Mesenchymal stem cell (in vitro differentiated cells and primary cell): Measurements from ENCODE around the gene RTN4.
A peak's percentile ranks its signal among the peaks of the same experiment; 100 is the strongest.

ENCODE experiments used
- DNase-seq: peaks from one replicate; pipeline ENCODE4 v3.0.0-alpha.2; 2013
- H2AFZ ChIP-seq: one replicate; pipeline ENCODE4 v1.6.1; 2013; ENCODE audit warnings: low read depth, mild to moderate bottlenecking, control low read depth, inconsistent platforms, low read length, moderate library complexity
- H2AK5ac ChIP-seq: 2 replicates; pipeline ENCODE4 v1.6.1; 2013; ENCODE audit warnings: low read length, moderate library complexity, mild to moderate bottlenecking, inconsistent platforms; ENCODE audit not compliant: severe bottlenecking
- H2BK120ac ChIP-seq: one replicate; pipeline ENCODE4 v1.6.1; 2013; ENCODE audit warnings: low read depth, mild to moderate bottlenecking, inconsistent platforms, low read length, moderate library complexity
- H2BK12ac ChIP-seq, 2 experiments: one replicate each; pipeline ENCODE4 v1.6.1; 2013; ENCODE audit warnings: inconsistent platforms in 2 of 2, low read length in 2 of 2, mild to moderate bottlenecking in 2 of 2, moderate library complexity in 2 of 2, control low read depth in 1 of 2
- H2BK15ac ChIP-seq: one replicate; pipeline ENCODE4 v1.6.1; 2013; ENCODE audit warnings: mild to moderate bottlenecking, low read depth, inconsistent platforms; ENCODE audit not compliant: poor library complexity, severe bottlenecking
- H2BK5ac ChIP-seq: 2 replicates; pipeline ENCODE4 v1.6.1; 2013; ENCODE audit warnings: low read depth, mild to moderate bottlenecking, low read length, control low read depth, inconsistent platforms; ENCODE audit not compliant: poor library complexity, severe bottlenecking
- H3K14ac ChIP-seq, 2 experiments: one replicate each; pipeline ENCODE4 v1.6.1; 2013; ENCODE audit warnings: inconsistent platforms in 2 of 2, low read length in 2 of 2, control low read depth in 1 of 2, mild to moderate bottlenecking in 1 of 2, moderate library complexity in 1 of 2
- H3K18ac ChIP-seq, 2 experiments: one replicate each; pipeline ENCODE4 v1.6.1; 2013; ENCODE audit warnings: inconsistent platforms in 2 of 2, low read length in 2 of 2, control low read depth in 1 of 2, low read depth in 1 of 2, mild to moderate bottlenecking in 1 of 2
- H3K23ac ChIP-seq, 2 experiments: one replicate each; pipeline ENCODE4 v1.6.1; 2013; ENCODE audit warnings: inconsistent platforms in 2 of 2, low read length in 2 of 2, mild to moderate bottlenecking in 2 of 2, moderate library complexity in 2 of 2, control low read depth in 1 of 2
- H3K27ac ChIP-seq: 2 replicates; pipeline ENCODE4 v1.5.1; 2013; ENCODE audit warnings: mild to moderate bottlenecking, moderate library complexity, low read length, control low read depth, inconsistent platforms; ENCODE audit not compliant: poor library complexity, severe bottlenecking
- H3K27me3 ChIP-seq, 2 experiments: 2 replicates each; pipeline versions ENCODE4 v1.6.1 to v1.7.0; 2013; ENCODE audit warnings: low read length in 2 of 2, mild to moderate bottlenecking in 2 of 2, moderate library complexity in 2 of 2, control low read depth in 1 of 2, inconsistent platforms in 1 of 2; ENCODE audit not compliant: control insufficient read depth in 1 of 2, insufficient read depth in 1 of 2
- H3K36me3 ChIP-seq, 2 experiments: 2 replicates each; pipeline versions ENCODE4 v1.6.1 to v1.7.0; 2013; ENCODE audit warnings: low read length in 2 of 2, control low read depth in 1 of 2, inconsistent platforms in 1 of 2, low read depth in 1 of 2, mild to moderate bottlenecking in 1 of 2; ENCODE audit not compliant: insufficient read depth in 2 of 2, control insufficient read depth in 1 of 2
- H3K4ac ChIP-seq, 2 experiments: one replicate each; pipeline ENCODE4 v1.6.1; 2013; ENCODE audit warnings: inconsistent platforms in 2 of 2, low read length in 2 of 2, mild to moderate bottlenecking in 2 of 2, moderate library complexity in 2 of 2, control low read depth in 1 of 2, low read depth in 1 of 2
- H3K4me1 ChIP-seq: 2 replicates; pipeline ENCODE4 v1.6.1; 2013; ENCODE audit warnings: low read depth, low read length, control low read depth; ENCODE audit not compliant: control insufficient read depth, insufficient read depth
- H3K4me2 ChIP-seq: 2 replicates; pipeline ENCODE4 v1.6.1; 2013; ENCODE audit warnings: low read length, mild to moderate bottlenecking, inconsistent platforms; ENCODE audit not compliant: poor library complexity, severe bottlenecking
- H3K4me3 ChIP-seq, 2 experiments: 2 replicates each; pipeline versions ENCODE4 v1.5.1 to v1.7.0; 2013; ENCODE audit warnings: low read length in 2 of 2, mild to moderate bottlenecking in 2 of 2, control low read depth in 1 of 2, low read depth in 1 of 2; ENCODE audit not compliant: insufficient read depth in 1 of 2
- H3K79me1 ChIP-seq: replicated peaks from 2 replicates; pipeline ENCODE4 v1.6.1; 2013; ENCODE audit warnings: mild to moderate bottlenecking, control low read depth, low read length, inconsistent platforms; ENCODE audit not compliant: poor library complexity, severe bottlenecking
- H3K9ac ChIP-seq: 2 replicates; pipeline ENCODE4 v1.7.0; 2013; ENCODE audit warnings: mild to moderate bottlenecking, low read length, moderate library complexity
- H3K9me3 ChIP-seq: 2 replicates; pipeline ENCODE4 v1.7.0; 2013; ENCODE audit warnings: mild to moderate bottlenecking, low read length; ENCODE audit not compliant: control insufficient read depth
- H4K8ac ChIP-seq: one replicate; pipeline ENCODE4 v1.6.1; 2013; ENCODE audit warnings: inconsistent platforms, mild to moderate bottlenecking, low read length, moderate library complexity
- H4K91ac ChIP-seq: one replicate; pipeline ENCODE4 v1.6.1; 2013; ENCODE audit warnings: mild to moderate bottlenecking, low read length, inconsistent platforms
- WGBS: methylation state at CpG from one replicate; pipeline ENCODE4 v1.1.7; 2013; ENCODE audit warnings: mixed read lengths; 5-methylcytosine and 5-hydroxymethylcytosine counted together

RTN4 gene

GRCh38 chr2:54975175-54975574 is 75.1 kb downstream of the RTN4 start:
- Histone ChIP-seq H3K23ac (no peak overlapping the region), H2BK15ac (no peak overlapping the region), H3K27ac (no peak overlapping the region), H3K79me1 (no peaks in the 10 kb centered on the region), H2BK120ac (no peak overlapping the region), H2AFZ (no peak overlapping the region), H3K4me2 (no peak overlapping the region), H2BK5ac (no peak overlapping the region), H4K8ac (no peak overlapping the region), H3K9me3 (no peaks in the 10 kb centered on the region), H3K14ac (no peak overlapping the region), H3K9ac (no peak overlapping the region), H2BK12ac (no peak overlapping the region), H3K36me3 (peaks cover 8 to 88% of the 10 kb centered on the region in 2 experiments), H3K4me3 (no peak overlapping the region), H2AK5ac (no peak overlapping the region), H3K18ac (no peak overlapping the region), H3K4me1 (peaks cover 3% of the 10 kb centered on the region), H3K27me3 (no peaks in the 10 kb centered on the region), H3K4ac (no peak overlapping the region), H4K91ac (no peak overlapping the region)
- DNase-seq = no peak
- 93% methylated on average over 1 of the region's 2 CpGs for WGBS

GRCh38 chr2:54969940-54970338 is 80.3 kb downstream of the RTN4 start:
- DNase-seq = no peak
- H2AK5ac ChIP-seq = no peak overlapping the region
- peaks cover 40 to 87% of the 10 kb centered on the region in 2 experiments for H3K36me3 ChIP-seq
- no peak overlapping the region for H3K18ac ChIP-seq
- WGBS = 96% methylated on average over 7 of the region's 7 CpGs
- H3K79me1 ChIP-seq = peaks cover 24% of the 10 kb centered on the region
- no peaks in the 10 kb centered on the region for H3K27me3 ChIP-seq
- no peak overlapping the region for H2BK12ac ChIP-seq
- H3K23ac ChIP-seq = no peak overlapping the region
- H3K4ac ChIP-seq = no peak overlapping the region
- H3K27ac ChIP-seq = no peak overlapping the region
- no peak overlapping the region for H2BK120ac ChIP-seq
- H3K4me3 ChIP-seq = no peak overlapping the region
- H3K4me1 ChIP-seq = no peaks in the 10 kb centered on the region
- H3K9me3 ChIP-seq = no peaks in the 10 kb centered on the region
- no peak overlapping the region for H2BK15ac ChIP-seq
- H4K8ac ChIP-seq = no peak overlapping the region
- no peak overlapping the region for H2BK5ac ChIP-seq
- no peak overlapping the region for H3K4me2 ChIP-seq
- no peak overlapping the region for H3K14ac ChIP-seq
- no peak overlapping the region for H4K91ac ChIP-seq
- H2AFZ ChIP-seq = no peak overlapping the region
- H3K9ac ChIP-seq = no peak overlapping the region

- Histone ChIP-seq H3K9ac (no peak overlapping the region), H2AK5ac (no peak overlapping the region), H4K8ac (no peak overlapping the region), H3K27ac (no peak overlapping the region), H3K23ac (peak overlapping the region in 1 of 2 experiments; percentile 51), H3K4me1 (no peaks in the 10 kb centered on the region), H2AFZ (no peak overlapping the region), H3K4ac (no peak overlapping the region), H4K91ac (no peak overlapping the region), H2BK12ac (no peak overlapping the region), H2BK120ac (no peak overlapping the region), H3K36me3 (peaks cover 40 to 82% of the 10 kb centered on the region in 2 experiments), H3K4me2 (no peak overlapping the region), H2BK15ac (no peak overlapping the region), H3K14ac (no peak overlapping the region), H3K4me3 (no peak overlapping the region), H3K27me3 (no peaks in the 10 kb centered on the region), H2BK5ac (no peak overlapping the region), H3K18ac (no peak overlapping the region), H3K79me1 (peaks cover 24% of the 10 kb centered on the region), H3K9me3 (no peaks in the 10 kb centered on the region)
- no peak for DNase-seq
- 92% methylated on average over 4 of the region's 4 CpGs for WGBS
Observed at GRCh38 chr2:54969295-54969939, 80.8 kb downstream of the RTN4 start.

GRCh38 chr2:54968561-54969218 is 81.6 kb downstream of the RTN4 start:
- Histone ChIP-seq H2AK5ac (no peak overlapping the region), H3K18ac (no peak overlapping the region), H3K4ac (no peak overlapping the region), H4K91ac (no peak overlapping the region), H3K36me3 (peaks cover 40 to 77% of the 10 kb centered on the region in 2 experiments), H3K79me1 (peaks cover 24% of the 10 kb centered on the region), H3K9ac (no peak overlapping the region), H2BK15ac (no peak overlapping the region), H2BK5ac (no peak overlapping the region), H2AFZ (no peak overlapping the region), H3K14ac (no peak overlapping the region), H4K8ac (no peak overlapping the region), H3K9me3 (no peaks in the 10 kb centered on the region), H3K4me2 (no peak overlapping the region), H3K4me3 (no peak overlapping the region), H3K27me3 (no peaks in the 10 kb centered on the region), H3K23ac (no peak overlapping the region), H2BK12ac (no peak overlapping the region), H3K27ac (no peak overlapping the region), H2BK120ac (no peak overlapping the region), H3K4me1 (no peaks in the 10 kb centered on the region)
- peak; percentile 28 for DNase-seq
- WGBS = 89% methylated on average over 9 of the region's 10 CpGs
